ENCODE data around the gene EFCAB14.

EFCAB14 gene

GRCh38 chr1:46686255-46686654, 32.7 kb downstream of the EFCAB14 start:
- FAIRE-seq (no peak), DNase-seq (ENCODE audit: insufficient read length, low spot score) (no peak)
- no peak for TF ChIP-seq POLR2A (IDR thresholded peaks at IDR 0.05; ENCODE audit: low read depth, low read length)

DNA sequence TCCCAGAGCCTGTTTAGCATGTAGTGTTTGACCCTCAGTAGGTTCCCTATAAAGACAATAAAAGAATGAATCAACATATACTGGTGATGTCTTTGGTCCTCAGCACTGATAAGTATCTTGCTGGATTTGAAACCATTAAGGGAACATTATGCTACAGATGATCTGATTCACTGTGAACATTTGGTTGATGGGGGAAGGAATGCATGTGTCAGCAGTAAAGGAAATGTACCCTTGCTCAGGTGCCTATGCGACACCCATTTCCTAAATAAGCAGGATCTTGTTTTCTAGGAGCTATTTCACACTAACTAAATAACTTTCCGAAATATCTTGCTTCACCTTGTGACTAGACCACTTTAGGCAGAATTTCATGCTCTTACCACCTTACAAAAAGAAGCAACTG, 34.2 kb downstream of the EFCAB14 start:
- TF ChIP-seq POLR2A (IDR thresholded peaks at IDR 0.05; ENCODE audit: low read depth, low read length) = no peak
- no peak for DNase-seq (ENCODE audit: insufficient read length, low spot score)
- peak; percentile 43 for FAIRE-seq

- no peak for DNase-seq (ENCODE audit: insufficient read length, low spot score)
- no peak for FAIRE-seq
- TF ChIP-seq POLR2A (IDR thresholded peaks at IDR 0.05; ENCODE audit: low read depth, low read length) = no peak
Observed at GRCh38 chr1:46682064-46682463, 36.9 kb downstream of the EFCAB14 start.

DNA sequence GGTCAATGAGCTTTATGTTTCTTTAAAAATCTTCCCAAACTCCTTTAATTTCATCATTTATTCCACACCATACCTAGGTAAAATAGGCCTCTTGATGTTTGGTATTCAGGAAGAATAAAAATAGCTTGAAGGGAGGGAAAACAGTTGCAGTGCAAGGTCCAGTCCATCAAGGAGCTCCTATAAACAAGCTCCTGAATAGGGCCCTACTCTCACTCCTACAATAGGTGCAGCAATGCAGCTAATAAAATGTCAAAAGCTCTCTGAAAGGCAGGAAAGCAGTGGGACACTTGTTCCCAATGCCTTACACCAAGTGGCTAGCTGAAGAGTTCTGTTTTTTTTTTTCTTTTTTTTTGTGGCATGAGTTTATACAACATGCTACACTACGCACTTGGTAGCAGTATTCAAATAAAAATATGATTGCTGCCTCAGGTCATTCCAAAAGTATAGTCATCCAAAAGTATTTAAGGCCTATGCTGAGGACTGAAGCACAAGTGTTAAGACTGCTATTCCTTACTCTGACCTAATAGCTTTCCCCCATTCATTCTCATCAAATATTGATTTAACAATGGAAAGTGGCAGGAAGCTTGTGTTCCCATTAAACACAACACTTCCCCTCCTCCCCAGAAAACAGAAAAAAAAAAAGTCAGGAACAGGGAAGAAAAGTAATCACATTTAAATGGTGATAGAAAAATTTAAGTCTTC, 37.4 kb downstream of the EFCAB14 start:
- TF ChIP-seq POLR2A (IDR thresholded peaks at IDR 0.05; ENCODE audit: low read depth, low read length) = no peak
- DNase-seq (ENCODE audit: insufficient read length, low spot score) (no peak), FAIRE-seq (no peak)

- no peak for FAIRE-seq
- no peak for TF ChIP-seq POLR2A (IDR thresholded peaks at IDR 0.05; ENCODE audit: low read depth, low read length)
- no peak for DNase-seq (ENCODE audit: insufficient read length, low spot score)
Observed at GRCh38 chr1:46679789-46680573, 38.9 kb downstream of the EFCAB14 start.

- no peak for DNase-seq (ENCODE audit: insufficient read length, low spot score)
Observed at GRCh38 chr1:46677339-46677738, 41.6 kb downstream of the EFCAB14 start.

GRCh38 chr1:46676531-46676930, 42.4 kb downstream of the EFCAB14 start:
- no peak for FAIRE-seq
- no peak for TF ChIP-seq POLR2A (IDR thresholded peaks at IDR 0.05; ENCODE audit: low read depth, low read length)
- DNase-seq (ENCODE audit: insufficient read length, low spot score) = no peak

More at GRCh38 chr1:46677339-46677738, 41.6 kb downstream of the EFCAB14 start:
- no peak for TF ChIP-seq POLR2A (IDR thresholded peaks at IDR 0.05; ENCODE audit: low read depth, low read length)
- FAIRE-seq = no peak

GRCh38 chr1:46675549-46676314, 43.2 kb downstream of the EFCAB14 start:
- no peak for FAIRE-seq

GRCh38 chr1:46673749-46674182, 45.1 kb downstream of the EFCAB14 start:
- no peak for TF ChIP-seq POLR2A (IDR thresholded peaks at IDR 0.05; ENCODE audit: low read depth, low read length)
- FAIRE-seq (peak; percentile 86), DNase-seq (ENCODE audit: insufficient read length, low spot score) (peak; percentile 40)

More at GRCh38 chr1:46675549-46676314, 43.2 kb downstream of the EFCAB14 start:
- TF ChIP-seq POLR2A (IDR thresholded peaks at IDR 0.05; ENCODE audit: low read depth, low read length) = no peak
- DNase-seq (ENCODE audit: insufficient read length, low spot score) = no peak

GRCh38 chr1:46672696-46673095, 46.2 kb downstream of the EFCAB14 start:
- DNase-seq (ENCODE audit: insufficient read length, low spot score) (no peak), FAIRE-seq (no peak)
- TF ChIP-seq POLR2A (IDR thresholded peaks at IDR 0.05; ENCODE audit: low read depth, low read length) = no peak

DNA sequence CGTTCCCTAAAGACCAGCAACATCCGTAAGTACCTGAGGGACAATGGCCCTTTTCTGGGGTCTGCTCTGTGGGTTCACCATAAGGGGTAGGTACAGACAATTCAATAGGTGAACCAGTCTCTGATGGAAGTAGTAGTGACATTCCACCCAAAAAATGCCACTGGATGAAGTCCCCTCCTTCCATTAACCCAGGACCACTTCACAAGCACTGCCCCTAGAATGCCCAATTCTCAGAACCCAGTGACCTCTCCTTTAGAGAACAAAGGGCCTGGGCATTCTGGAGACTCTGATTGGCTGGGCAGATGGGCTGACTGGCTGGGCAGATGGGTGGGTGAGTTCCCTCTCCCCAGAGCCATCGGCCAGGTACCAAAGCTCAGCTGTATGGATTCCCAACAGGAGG, 47.4 kb downstream of the EFCAB14 start, which contains the start of gene TEX38:
Gene TEX38, plus strand, starts transcription at position 301 of the 400 bp plus-strand sequence. Its CDS starts 81 bp downstream, at position 382.
- DNase-seq (ENCODE audit: insufficient read length, low spot score) = no peak
- TF ChIP-seq POLR2A (IDR thresholded peaks at IDR 0.05; ENCODE audit: low read depth, low read length) = no peak
- FAIRE-seq = no peak

DNA sequence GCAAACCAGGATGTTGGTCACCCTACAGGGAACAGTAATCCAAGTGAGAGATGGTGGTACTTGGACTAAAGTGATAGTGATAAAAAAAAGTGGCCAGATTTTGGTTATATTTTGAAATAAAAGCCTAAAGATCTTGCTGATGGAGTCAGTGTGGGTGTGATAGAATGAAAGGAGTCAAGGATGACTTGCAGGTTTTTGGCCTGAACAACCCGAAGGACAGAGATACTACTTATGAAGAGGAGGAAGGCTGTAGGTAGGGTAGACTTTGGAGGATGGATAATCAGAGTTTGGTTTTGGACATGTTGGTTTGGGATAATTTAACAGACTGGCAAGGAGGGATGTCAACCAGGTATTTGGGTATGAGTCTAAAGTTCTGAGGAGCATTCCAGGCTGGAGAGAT, 48.8 kb downstream of the EFCAB14 start:
- no peak for DNase-seq (ENCODE audit: insufficient read length, low spot score)
- no peak for TF ChIP-seq POLR2A (IDR thresholded peaks at IDR 0.05; ENCODE audit: low read depth, low read length)
- no peak for FAIRE-seq

GRCh38 chr1:46667782-46668760, 50.8 kb downstream of the EFCAB14 start, which contains the start of gene ATPAF1:
TSS of gene ATPAF1 (minus strand) at chr1:46668364. CDS start at chr1:46668322, 42 bp downstream.
- FAIRE-seq (no peak), DNase-seq (ENCODE audit: insufficient read length, low spot score) (peak; percentile 53)

More at GRCh38 chr1:46667782-46668760, 50.8 kb downstream of the EFCAB14 start, which contains the start of gene ATPAF1:
- peak; percentile 58; the same call in 1 of the 2 replicates for TF ChIP-seq POLR2A (IDR thresholded peaks at IDR 0.05; ENCODE audit: low read depth, low read length)
